ENCODE data around the gene MTX2.

Gene MTX2

DNA sequence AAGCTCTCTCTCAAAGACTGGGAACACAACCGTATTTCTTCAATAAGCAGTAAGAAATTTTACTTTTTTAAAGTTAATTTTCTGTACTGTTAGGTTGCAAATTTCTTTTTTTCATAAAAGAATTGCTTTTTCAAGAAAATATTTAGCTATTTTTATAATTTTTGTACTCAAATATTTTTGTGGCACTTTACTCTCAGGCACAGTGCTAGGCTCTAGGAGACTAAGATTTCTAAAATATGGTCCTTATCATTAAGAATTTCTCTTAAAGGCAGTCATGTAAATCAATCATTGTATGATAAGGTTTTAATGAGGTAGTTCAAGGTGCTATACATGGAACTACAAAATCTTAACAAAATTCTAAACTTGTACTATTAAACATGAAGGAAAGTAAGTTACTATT is 61.4 kb downstream of the MTX2 start:
- TF ChIP-seq CTCF (conservative IDR thresholded peaks at IDR 0.05; ENCODE audit: low read depth, low read length), result no peak
- no peak overlapping the region for H3K4me3 ChIP-seq (ENCODE audit: low read depth, low read length)
- DNase-seq (ENCODE audit: low read depth), result no peak

GRCh38 chr2:176331646-176332045 is 62.4 kb downstream of the MTX2 start:
- no peak overlapping the region for H3K4me3 ChIP-seq (ENCODE audit: low read depth, low read length)
- no peak for DNase-seq (ENCODE audit: low read depth)
- TF ChIP-seq CTCF (conservative IDR thresholded peaks at IDR 0.05; ENCODE audit: low read depth, low read length), result no peak

- no peak for DNase-seq (ENCODE audit: low read depth)
- no peak overlapping the region for H3K4me3 ChIP-seq (ENCODE audit: low read depth, low read length)
- TF ChIP-seq CTCF (conservative IDR thresholded peaks at IDR 0.05; ENCODE audit: low read depth, low read length), result no peak
Observed at GRCh38 chr2:176334729-176335128, 65.5 kb downstream of the MTX2 start.

- no peak overlapping the region for H3K4me3 ChIP-seq (ENCODE audit: low read depth, low read length)
- no peak for DNase-seq (ENCODE audit: low read depth)
- no peak for TF ChIP-seq CTCF (conservative IDR thresholded peaks at IDR 0.05; ENCODE audit: low read depth, low read length)
Observed at GRCh38 chr2:176338395-176338794, 69.2 kb downstream of the MTX2 start.

DNA sequence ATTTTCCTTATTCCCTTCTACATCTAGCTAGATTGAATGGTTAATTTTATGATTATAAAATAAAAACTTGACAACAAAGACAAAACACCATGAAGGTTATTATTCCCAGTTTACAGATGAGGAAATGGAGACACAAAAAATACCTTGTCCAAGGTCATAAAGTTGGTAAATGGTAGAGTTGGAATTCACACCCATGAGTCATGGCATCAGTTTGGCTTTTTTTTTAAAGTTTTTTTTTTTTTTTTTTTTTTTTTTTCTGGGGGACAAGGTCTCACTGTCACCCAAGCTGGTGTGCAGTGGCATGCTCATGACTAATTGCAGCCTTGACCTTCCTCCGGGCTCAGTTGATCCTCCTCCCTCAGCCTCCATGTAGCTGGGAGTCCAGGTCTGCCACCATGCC is 70.0 kb downstream of the MTX2 start:
- no peak for TF ChIP-seq CTCF (conservative IDR thresholded peaks at IDR 0.05; ENCODE audit: low read depth, low read length)
- no peak overlapping the region for H3K4me3 ChIP-seq (ENCODE audit: low read depth, low read length)
- DNase-seq (ENCODE audit: low read depth), result no peak

DNA sequence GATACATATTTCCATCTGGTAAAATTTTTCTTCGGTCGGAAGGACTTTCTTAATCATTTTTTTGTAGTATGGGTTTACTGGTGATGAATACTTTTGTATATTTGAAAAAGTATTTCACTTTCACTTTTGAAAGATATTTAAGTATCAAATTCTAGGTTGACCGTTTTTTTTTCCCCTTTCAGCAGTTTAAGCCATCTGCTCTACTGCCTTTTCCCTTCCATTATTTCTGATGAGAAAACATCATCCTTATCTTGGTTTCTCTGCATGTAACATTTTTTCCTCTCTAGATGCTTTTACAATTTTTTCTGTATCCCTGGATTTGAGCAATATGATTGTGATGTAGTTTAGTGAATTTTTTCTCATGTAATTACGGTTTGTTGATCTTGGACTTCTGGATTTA is 87.0 kb downstream of the MTX2 start:
- H3K4me3 ChIP-seq (ENCODE audit: low read depth, low read length), result peak overlapping the region; percentile 9
- TF ChIP-seq CTCF (conservative IDR thresholded peaks at IDR 0.05; ENCODE audit: low read depth, low read length), result no peak
- peak; percentile 65 for DNase-seq (ENCODE audit: low read depth)

DNA sequence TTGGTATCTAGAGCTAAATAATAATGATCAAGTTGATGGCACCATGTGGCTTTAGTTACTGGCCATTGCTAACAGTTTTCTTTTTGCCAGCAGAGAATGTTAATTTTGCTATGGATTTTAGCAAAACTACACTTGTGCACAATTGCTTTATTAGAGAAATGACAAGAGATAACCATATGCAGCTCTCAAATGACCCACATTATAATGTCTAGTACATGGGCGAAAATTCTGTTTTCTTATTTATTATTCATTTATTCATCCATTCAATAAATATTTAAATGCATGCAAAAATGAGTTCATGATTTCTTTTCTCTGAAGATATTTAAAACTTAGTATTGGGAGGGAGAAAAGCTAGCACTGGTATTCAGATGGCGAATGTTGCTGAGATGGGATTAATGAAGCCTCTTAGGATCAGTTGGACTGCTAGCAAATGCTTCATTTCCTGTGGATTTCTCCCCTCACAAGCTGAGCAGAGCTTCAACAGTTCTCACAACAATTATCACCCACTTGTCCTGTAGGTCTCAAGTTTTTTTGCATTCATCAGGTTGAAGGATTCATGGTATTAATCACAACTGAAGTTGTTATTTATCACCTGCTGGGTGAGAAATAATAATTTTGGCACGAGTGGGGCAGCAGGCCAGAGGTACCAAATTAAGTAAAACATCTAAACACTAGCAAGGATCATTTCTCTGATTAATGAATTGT is 95.2 kb downstream of the MTX2 start:
- DNase-seq (ENCODE audit: low read depth), result no peak
- no peak overlapping the region for H3K4me3 ChIP-seq (ENCODE audit: low read depth, low read length)
- no peak for TF ChIP-seq CTCF (conservative IDR thresholded peaks at IDR 0.05; ENCODE audit: low read depth, low read length)

All from choroid plexus epithelial cell (primary cell).